CD4-positive, alpha-beta T cell treated with Interleukin-15 for 4 hours (primary cell): ENCODE results near the gene JMJD7.

ENCODE experiments used
- DNase-seq: peaks from one replicate; pipeline ENCODE4 v3.0.0-alpha.2; 2020; ENCODE audit warnings: low spot score

Gene JMJD7

DNA sequence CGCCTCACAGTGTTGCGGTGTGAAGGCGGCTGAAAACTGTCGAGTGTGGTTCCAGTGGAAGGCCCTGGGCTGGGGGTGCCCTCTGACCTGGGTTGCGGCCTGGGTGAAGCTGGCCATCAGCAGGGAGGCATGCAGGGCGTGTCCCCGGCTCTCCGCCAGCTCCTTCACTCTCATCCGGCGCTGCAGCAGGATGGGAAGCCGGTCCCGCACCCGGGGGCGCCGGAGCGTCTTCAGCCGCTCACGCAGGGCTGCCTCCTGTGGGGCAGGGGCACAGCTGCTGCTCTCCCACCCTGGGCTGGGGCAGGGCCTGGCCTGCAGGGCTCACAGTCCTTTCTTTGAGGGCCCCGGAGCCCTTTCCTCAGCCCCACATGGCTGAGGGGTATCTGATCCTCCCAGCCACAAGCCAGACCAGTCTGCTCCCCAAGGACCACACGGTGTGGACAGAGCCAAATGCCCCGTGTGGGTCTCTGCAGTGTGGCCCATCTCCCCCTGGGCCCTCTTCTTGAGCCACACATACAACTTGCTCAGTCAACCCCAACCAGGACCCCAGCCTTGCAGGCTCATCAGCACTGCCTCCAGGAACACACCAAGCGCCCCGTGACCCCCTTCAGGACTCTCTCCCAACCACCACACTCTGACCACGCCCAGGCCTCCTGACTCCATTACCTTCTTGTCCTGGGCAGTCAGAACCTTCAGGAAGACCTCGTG, 39.1 kb downstream of the JMJD7 start:
- DNase-seq, result no peak

- DNase-seq, result no peak
Observed at GRCh38 chr15:41868321-41868720, 40.4 kb downstream of the JMJD7 start.

DNA sequence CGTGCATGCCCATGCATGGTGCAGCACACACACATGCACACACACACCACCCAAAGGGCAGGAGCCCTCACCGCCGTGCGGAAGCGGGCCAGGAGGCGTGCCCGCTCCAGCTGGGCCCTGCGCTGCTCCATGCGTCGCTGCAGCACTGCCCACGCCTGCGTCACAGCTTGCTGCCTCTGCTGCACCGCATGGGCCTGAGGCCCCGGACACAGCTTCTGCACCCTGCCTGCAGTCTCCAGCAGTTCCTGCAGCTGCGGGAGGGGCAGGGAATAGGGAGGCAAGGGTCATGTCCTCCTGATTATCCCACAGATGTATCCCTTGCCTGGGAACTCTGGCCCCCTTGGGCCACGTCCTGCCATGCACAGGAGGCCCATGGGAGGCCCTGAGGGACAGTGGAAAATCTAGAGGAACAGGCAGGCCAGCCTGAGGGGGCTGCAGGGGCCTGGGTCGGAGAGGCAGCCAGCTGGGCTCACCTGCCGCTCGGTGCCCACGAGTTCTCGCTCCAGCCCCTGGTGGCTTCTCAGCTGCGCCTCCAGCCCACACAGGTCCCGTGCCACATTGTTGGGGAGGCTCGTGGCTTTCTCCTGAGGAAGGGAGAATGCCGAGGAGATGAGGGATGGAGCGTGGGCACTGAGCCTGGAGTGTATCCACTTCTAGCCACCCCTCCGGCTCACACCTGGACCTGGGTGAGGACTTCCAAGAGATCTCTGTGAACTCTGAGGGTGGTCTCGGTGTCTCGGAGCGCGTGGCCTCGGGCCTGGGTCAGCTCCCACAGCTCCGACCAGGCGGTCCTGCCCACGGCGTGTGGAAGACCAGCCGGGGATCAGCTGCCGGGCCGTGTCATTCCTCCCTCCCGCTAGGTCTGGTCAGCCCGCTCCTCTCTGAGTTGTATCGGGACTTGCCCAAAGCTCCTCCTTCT, 42.1 kb downstream of the JMJD7 start:
- DNase-seq, result no peak

DNA sequence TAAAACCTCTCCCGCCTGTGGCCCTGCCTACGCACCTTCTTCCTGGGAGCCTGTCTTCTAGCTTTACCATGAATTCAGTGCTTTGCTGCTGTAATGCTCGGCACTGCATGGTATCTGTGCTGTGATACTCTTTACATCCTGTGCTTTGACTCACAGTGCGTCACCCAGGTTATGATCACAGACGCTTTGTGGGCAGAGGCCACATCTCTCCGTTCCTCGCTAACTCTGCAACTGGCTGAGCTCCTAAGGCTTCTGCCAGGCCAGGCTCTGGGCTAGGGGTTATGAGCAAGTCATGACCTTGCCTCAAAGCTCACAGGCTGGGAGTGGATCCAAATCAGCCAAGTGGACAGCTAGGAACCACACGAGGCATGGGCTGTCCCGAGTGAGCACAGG, 42.8 kb downstream of the JMJD7 start:
- DNase-seq, result peak; percentile 72

GRCh38 chr15:41871175-41871905, 43.4 kb downstream of the JMJD7 start:
- DNase-seq, result no peak

DNA sequence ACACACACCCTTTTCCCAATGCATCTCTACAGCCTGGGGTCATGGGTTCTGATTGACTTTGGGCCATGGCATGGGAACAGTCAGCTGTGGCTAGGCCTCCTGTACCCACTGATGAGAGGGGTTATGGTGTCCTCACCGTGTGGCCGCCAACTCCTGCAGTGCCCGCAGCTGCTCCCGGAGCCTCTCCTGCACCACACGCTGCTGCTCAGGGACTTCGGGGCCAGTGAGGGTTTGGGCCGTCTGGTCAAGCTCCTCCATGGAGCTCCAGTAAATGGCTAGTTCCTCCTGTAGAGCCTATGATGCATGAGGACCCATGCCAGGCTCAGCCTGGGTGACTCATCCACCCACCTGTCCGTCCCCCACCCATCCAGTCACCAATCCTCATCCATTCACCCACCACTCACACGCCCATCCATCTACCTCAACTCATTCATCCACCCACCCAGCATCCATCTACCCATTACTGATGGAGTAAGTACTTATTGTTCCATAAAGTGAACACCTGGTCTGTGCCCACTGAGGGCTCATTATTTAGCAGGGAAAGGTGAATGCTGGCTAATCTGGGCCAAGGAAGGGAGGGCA, 44.4 kb downstream of the JMJD7 start:
- no peak for DNase-seq

GRCh38 chr15:41873711-41874110, 45.8 kb downstream of the JMJD7 start:
- no peak for DNase-seq

DNA sequence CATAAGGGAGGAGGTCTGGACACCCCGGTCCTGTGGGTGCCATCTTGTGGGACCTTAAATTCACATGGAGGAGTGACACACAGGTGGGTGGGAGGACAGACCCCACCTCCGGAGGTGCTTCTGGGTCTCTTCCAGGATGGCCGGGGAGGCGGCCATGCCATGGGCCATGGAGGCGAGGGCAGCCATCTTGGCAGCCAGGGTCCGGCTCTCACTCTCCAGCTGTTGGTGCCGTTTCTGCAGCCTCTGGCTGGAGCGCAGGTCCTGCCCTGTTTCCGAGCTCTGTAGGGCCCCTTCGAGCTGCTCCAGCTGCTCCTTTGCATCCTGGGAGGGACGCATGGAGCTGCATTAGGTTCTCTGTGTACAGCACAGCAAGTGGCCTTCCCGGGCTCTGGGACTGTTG, 46.8 kb downstream of the JMJD7 start:
- DNase-seq, result no peak

- no peak for DNase-seq
Observed at GRCh38 chr15:41876007-41876406, 48.1 kb downstream of the JMJD7 start.

DNA sequence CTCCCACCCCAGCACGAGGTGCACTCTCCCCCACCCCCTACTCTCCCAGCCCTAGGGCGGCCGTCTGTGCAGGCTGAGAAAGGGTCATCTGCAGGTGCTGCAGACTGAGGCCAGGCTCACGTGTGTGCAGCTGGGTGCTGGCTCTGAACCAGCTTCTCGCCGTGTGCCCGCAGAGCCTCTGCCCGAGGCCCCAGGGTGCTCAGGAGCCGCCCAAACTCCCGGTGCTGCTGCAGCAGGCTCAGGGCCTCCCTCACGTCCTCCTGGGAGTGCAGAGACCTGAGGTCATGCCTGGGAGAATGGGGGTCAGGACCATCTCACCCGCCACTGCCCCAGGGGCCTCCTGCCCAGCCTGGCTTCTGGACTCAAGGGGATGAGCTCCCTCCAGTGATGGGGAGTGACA, 48.8 kb downstream of the JMJD7 start:
- DNase-seq, result no peak

- DNase-seq, result no peak
Observed at GRCh38 chr15:41877631-41878354, 49.9 kb downstream of the JMJD7 start.

DNA sequence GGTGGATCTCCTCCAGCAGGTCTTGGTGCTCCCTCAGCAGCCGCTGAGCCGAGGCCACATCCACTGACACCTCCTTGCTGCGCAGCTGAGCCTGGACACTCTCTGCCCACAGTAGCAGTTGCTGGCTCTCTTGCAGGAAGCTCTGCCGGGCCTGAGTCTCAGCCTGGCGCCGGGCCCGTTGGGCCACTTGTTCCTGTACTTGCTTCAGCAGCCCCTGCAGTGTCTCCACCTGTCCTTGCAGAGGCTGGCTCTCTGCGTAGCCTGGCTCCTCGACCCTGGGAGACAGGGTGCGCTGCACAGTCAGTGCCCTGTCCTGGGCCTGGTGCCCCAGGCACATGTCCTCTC, 50.4 kb downstream of the JMJD7 start:
- DNase-seq, result no peak

DNA sequence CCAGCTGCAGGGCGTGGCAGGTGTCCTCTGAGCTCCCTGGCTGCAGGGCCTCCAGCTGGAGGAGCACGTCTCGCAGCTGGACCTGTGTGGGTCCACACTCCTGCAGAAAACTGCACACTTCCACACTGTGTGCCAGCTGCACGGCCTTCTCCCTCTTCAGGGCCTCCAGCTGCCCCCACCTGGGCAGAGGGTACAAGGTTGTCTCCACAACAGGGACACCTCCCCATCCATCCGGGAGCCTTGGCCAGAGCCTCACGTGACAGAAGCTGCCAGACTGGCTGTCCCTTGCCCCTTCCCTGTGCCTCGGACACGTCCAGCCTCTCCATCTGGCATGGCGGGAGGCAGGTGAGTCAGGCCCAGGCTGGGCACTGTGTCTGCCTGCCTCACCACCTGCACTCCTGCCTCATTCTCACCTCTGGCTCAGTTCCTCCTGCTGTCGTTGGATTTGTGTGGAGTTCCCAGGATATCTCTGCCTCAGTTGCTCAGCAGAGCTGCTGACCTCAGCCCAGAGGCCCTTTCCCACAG, 51.5 kb downstream of the JMJD7 start:
- DNase-seq, result no peak

- DNase-seq, result no peak
Observed at GRCh38 chr15:41880156-41880877, 52.4 kb downstream of the JMJD7 start.

DNA sequence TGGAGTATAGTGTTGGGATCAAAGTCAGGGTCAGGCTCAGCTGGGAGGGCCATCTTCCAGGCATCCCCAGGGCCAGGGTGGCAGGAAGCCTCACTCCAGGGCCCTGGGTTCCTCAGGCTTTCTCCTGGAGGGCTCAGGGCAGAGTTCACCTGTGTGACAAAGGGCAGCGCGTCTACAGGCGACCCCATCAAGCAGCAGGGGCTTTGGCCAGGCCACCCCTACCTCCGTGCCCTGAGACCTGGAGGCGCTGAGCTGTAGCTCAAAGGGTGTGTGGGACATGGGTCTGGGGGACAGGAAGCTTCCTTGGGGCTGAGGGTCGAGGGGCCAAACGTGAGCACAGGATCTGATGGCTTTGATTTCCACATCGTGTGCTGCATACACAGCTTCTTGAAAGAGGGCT, 53.2 kb downstream of the JMJD7 start:
- no peak for DNase-seq

DNA sequence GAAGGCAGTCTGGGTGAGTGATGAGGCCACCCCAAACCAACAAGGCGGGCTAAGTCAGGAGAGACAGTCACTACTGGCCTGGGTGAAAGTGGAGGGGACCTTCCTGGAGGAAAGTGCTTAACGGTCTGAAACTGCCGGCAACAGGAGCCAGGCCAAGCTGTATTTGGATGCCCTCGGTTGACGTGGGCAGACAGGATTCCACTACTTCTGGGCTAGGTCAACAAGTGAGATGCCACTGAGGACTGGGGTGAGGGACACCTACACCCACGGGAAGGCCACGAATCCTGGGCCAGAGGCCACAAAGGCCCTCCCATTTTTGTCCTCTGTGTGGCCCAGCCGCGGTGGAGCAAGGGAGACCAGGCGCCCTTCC, 53.6 kb downstream of the JMJD7 start:
- DNase-seq, result no peak

DNA sequence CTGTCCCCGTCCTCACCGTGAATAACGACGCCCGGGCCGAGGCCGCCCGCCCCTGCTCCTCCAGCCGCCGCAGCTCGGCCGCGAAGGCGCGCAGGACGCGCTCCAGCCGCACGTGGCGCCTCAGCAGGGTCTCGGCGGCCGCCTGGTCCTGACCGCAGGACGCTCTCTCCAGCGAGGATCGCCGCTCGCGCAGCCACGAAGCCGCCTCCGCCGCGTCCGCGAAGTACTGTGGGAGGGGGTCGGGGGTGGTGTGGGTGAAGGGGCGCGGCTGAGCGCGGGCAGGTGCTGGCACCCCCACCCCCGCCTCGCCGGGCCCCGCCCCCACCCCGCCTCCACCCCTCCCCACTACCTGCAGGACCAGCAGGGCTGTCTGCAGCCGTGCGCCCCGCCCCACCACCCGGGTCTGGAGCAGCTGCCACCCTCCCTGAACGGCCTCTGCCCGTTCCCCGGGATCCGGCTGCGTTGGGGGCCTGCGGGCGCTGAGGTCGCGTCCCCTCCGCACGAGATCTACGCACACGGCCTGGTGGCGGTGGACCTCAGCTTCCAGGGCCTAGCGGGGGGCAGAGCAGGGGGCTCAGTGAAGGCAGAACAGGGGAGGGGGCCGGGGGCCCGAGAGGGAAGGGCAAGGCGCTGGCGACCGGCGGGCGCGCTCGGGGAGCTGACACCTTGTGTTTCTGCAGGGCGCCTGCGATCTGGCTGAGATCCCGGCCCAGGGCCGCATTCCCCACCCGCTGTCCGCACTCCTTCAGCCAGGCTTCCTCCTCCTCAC, 54.2 kb downstream of the JMJD7 start:
- no peak for DNase-seq

- DNase-seq, result no peak
Observed at GRCh38 chr15:41882689-41883483, 55.0 kb downstream of the JMJD7 start.

DNA sequence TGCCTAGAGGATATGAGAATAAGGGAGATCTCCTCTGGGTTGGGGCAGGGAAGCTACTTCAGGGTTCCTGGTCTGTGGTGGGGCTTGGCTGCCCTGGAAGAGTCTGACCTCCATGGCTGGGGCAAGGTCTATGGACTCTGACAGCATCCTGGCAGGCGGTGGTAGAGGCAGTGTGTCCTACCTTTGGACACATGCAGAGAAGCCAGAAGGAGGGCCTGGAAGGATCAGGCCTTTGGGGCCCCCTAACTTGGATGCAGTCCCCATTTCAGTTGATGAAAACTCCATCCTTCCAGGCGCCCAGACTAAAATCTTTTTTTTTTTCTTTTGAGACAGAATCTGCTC, 55.6 kb downstream of the JMJD7 start:
- DNase-seq, result no peak
